Measurements from ENCODE around the gene SMR3B. TPM values are rescaled to one million over a fixed set of nuclear protein-coding genes. Genes with fewer than 3 reads are reported as not detected.

Gene SMR3B
- not detected for total RNA-seq

DNA sequence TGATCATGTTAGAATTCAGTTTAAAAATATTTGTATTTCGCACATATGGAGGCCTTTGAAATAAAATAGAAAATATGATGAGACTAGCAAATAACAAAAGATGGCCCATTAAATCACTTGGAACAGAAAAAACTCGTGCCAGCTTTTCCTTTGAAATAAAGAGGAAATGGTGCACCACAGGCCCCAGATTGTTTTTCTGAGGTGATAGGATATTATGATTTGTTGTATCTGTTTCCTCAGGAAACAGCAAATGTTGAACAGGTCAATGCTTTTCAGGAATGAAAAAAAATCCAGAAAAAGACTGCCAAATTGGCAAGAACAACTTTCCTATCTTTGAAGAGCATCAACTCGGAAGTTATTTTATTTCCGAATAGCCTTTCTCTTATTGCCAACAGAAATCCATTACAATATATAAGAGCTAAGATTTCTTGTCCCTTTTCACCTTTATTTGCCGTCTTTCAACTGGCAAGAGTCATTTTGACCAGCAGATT lies at the start of gene SMR3B:
Gene SMR3B, plus strand, starts transcription at position 441 of the 491 bp plus-strand sequence. CDS start 1,380 bp downstream, outside the sequence.
- TF ChIP-seq, protein P1, sequence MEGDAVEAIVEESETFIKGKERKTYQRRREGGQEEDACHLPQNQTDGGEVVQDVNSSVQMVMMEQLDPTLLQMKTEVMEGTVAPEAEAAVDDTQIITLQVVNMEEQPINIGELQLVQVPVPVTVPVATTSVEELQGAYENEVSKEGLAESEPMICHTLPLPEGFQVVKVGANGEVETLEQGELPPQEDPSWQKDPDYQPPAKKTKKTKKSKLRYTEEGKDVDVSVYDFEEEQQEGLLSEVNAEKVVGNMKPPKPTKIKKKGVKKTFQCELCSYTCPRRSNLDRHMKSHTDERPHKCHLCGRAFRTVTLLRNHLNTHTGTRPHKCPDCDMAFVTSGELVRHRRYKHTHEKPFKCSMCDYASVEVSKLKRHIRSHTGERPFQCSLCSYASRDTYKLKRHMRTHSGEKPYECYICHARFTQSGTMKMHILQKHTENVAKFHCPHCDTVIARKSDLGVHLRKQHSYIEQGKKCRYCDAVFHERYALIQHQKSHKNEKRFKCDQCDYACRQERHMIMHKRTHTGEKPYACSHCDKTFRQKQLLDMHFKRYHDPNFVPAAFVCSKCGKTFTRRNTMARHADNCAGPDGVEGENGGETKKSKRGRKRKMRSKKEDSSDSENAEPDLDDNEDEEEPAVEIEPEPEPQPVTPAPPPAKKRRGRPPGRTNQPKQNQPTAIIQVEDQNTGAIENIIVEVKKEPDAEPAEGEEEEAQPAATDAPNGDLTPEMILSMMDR (IDR thresholded peaks at IDR 0.05): no peak
- no peak for ATAC-seq (ENCODE audit: low FRiP score)
- DNase-seq (ENCODE audit: low spot score): no peak

DNA sequence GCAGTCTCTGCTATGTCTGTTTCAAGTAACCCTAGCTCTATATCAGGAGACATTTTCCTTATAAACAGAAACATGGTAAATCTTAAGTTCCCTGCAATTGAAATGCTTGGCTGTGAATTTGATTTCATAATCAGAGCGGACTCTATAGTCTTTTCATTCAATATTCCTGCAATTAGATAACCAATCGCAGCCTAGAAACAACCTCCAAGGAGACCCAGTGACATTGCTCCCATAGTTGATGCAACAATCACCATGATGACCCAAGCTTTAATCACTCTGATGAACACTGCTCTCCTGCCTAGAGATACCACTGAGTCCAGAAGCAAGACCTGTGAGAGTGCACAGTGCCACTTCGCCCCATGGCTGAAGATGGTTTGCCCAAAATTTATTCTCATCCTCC lies 48.2 kb upstream of the SMR3B start, which contains the start of gene CABS1:
Gene CABS1, plus strand, starts transcription at position 301 of the 400 bp plus-strand sequence. Its CDS starts 59 bp downstream, at position 360.
- ATAC-seq (ENCODE audit: low FRiP score) (no peak), DNase-seq (ENCODE audit: low spot score) (no peak)
- TF ChIP-seq, protein P1 (IDR thresholded peaks at IDR 0.05): no peak

DNA sequence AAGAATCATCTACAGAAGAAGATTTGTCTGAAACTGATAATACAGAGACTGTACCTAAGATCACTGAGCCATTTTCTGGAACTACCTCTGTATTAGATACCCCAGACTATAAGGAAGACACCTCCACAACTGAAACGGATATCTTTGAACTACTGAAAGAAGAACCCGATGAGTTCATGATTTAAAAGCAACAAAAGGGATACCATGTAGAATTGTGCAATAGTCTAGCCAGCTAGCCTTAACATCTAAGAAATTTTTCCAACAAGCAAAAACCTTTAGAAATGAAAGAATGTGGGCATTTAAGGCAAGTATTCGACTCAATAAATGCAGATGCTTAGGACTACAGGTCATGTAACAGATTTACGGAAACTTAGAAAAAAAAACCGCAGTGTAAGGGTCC lies 46.9 kb upstream of the SMR3B start:
- ATAC-seq (ENCODE audit: low FRiP score) (no peak), DNase-seq (ENCODE audit: low spot score) (no peak)
- TF ChIP-seq, protein P1 (IDR thresholded peaks at IDR 0.05): no peak

DNA sequence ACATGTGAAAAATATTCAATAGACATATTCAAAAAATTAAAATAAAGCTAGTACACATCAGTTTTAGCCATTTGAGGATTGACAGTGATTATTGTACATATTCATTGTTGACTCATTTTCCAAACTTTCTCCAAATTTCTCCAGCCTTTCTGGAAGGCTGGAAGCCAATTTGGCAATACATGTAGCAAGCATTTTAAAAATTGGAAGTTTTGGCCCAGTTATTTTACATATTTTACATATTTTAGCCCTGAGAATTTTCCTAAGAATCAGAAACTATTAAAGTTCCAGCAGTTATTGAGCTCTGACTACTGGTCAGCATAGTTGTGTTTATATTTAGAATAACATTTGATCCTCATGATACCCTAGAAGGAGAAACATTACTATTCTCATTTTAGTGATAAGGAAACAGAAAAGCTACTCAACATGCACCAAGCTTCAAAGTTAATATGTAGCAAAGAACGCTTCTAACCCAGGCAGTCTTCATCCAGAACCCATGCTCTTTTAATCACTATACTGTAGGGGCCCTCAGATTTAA lies 45.0 kb upstream of the SMR3B start:
- TF ChIP-seq, protein P1 (IDR thresholded peaks at IDR 0.05): no peak
- no peak for DNase-seq (ENCODE audit: low spot score)
- ATAC-seq (ENCODE audit: low FRiP score): peak; percentile 51

DNA sequence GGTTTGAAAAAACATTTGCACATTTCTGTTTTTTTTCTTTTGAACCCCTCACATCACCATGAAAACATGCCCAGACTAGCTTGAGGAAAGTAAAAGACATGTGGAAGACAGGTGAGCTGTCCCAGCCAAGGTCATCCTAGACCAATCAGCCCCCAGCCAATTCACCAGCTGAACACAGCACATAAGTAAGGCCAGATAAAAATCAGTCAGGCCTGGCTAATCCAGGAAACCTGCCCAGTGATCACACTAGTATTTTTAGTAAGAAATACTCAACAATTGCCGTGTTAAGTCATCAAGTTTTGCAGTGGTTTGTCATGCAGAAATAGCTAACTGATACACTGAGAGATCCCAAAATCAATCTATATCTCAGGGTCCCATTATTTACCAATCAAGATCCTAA lies 26.7 kb upstream of the SMR3B start:
- ATAC-seq (ENCODE audit: low FRiP score): no peak
- DNase-seq (ENCODE audit: low spot score): no peak
- TF ChIP-seq, protein P1 (IDR thresholded peaks at IDR 0.05): no peak

DNA sequence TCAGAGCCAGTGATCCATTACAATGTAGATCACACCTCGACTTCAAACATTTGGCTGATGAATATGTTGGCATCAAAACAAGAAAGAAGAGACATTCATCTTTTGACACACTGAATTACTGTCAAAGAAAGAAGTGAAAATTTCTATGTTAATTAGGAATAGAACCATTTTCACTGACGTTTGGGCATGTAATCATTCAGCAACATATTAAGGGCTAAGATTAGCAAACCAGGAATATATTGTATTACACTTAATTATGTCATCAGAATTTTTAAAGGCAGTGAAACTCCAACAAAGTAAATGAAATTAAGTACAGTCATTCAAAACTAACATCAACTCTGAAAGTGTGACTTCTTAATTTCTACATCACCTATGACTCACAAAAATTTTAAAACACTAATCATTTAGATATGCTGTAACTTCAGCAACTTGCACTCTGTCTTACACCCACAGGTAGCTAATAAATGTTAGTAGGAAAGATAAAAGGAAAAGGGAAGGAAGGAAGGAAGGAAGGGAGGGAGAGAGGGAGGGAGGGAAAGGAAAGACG lies 23.7 kb upstream of the SMR3B start:
- TF ChIP-seq, protein P1 (IDR thresholded peaks at IDR 0.05): no peak
- DNase-seq (ENCODE audit: low spot score) (no peak), ATAC-seq (ENCODE audit: low FRiP score) (peak; percentile 64)

DNA sequence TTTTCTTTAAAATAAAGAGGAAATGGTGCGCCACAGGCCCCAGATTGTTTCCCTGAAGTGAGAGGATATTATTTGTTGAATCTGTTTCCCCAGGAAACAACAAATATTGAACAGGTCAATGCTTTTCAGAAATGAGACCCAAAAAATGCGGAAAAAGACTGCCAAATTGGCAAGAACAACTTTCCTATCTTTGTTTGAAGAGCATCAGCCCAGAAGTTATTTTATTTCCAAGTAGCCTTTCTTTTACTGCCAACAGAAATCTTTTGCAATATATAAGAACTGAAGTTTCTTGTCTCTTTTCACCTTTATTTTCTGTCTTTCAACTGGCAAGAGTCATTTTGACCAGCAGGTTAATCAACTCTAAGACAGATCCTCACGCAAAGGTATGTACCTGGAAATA lies 22.5 kb upstream of the SMR3B start, which contains the start of gene SMR3A:
Gene SMR3A, plus strand, starts transcription at position 301 of the 400 bp plus-strand sequence. CDS start 1,356 bp downstream, outside the sequence.
- ATAC-seq (ENCODE audit: low FRiP score): no peak
- TF ChIP-seq, protein P1 (IDR thresholded peaks at IDR 0.05): no peak

More for the DNA sequence above, 22.5 kb upstream of the SMR3B start, which contains the start of gene SMR3A:
- no peak for DNase-seq (ENCODE audit: low spot score)
